Endothelial cell of umbilical vein (primary cell): ENCODE results near the gene FHOD1. TPM values are rescaled to one million over a fixed set of nuclear protein-coding genes. Genes with fewer than 3 reads are reported as not detected.

Experiments
- BruUV-seq: library from RNA; stranded (reverse); fragments of 400-500 nt; replicated peaks from 2 replicates; lab custom pipeline; 2021; lab: Mats Ljungman, UMichigan
- CTCF ChIA-PET: fragments of 300-600, 350-600 bp; sonication (Branson Sonifier 250); formaldehyde crosslinking; loops from one replicate; lab custom pipeline; 2021; ENCODE audit warnings: antibody characterized with exemption, inconsistent platforms; lab: Charles Lee
- POLR2A ChIA-PET: fragments of 300-600, 350-600 bp; sonication (Branson Sonifier 250); formaldehyde crosslinking; loops from one replicate; lab custom pipeline; 2021; ENCODE audit warnings: antibody characterized with exemption, inconsistent platforms; lab: Charles Lee
- DNase-seq: peaks from one replicate; pipeline ENCODE4 v3.0.0-alpha.2; 2011; ENCODE audit warnings: low read depth, low spot score
- FAIRE-seq: peaks from 2 replicates; lab custom pipeline; 2011; peaks lifted over from hg19 to GRCh38; lab: Jason Lieb, UNC
- H2AFZ ChIP-seq: 2 replicates; pipeline ENCODE4 v1.6.0; 2012; ENCODE audit warnings: low read depth, low read length, control low read depth, inconsistent platforms
- H3K27ac ChIP-seq: 2 replicates; pipeline ENCODE4 v1.5.1; 2011; ENCODE audit warnings: low read depth, mild to moderate bottlenecking, control low read depth, low read length, moderate library complexity; ENCODE audit not compliant: insufficient read depth
- H3K27me3 ChIP-seq, 2 experiments: 2 replicates each; pipeline versions ENCODE4 v1.6.0 to v1.6.1; 2011; ENCODE audit warnings: low read length in 2 of 2, mixed read lengths in 1 of 2; ENCODE audit not compliant: control insufficient read depth in 2 of 2, insufficient read depth in 2 of 2
- H3K36me3 ChIP-seq, 2 experiments: 2 replicates in 1 of 2; 3 replicates in 1 of 2; pipeline ENCODE4 v1.5.1; 2011; ENCODE audit warnings: low read length in 2 of 2, mild to moderate bottlenecking in 1 of 2, moderate library complexity in 1 of 2; ENCODE audit not compliant: control insufficient read depth in 2 of 2, insufficient read depth in 2 of 2; ENCODE audit errors: extremely low read depth in 1 of 2
- H3K4me1 ChIP-seq: 3 replicates; pipeline ENCODE4 v1.5.1; 2011; ENCODE audit warnings: mild to moderate bottlenecking, low read length; ENCODE audit not compliant: control insufficient read depth, insufficient read depth; ENCODE audit errors: extremely low read depth
- H3K4me2 ChIP-seq: 2 replicates; pipeline ENCODE4 v1.6.1; 2011; ENCODE audit warnings: low read length, control low read depth, mixed read lengths; ENCODE audit not compliant: insufficient read depth
- H3K4me3 ChIP-seq, 3 experiments: fragments of 200-600 bp in 1 of 3; sonication (generic), shearing (Covaris generic) in 1 of 3; replicated peaks in 1 of 3; 2 replicates each; pipeline ENCODE4 v1.5.1; 2011 to 2016; ENCODE audit warnings: control low read depth in 3 of 3, low read length in 3 of 3, mild to moderate bottlenecking in 2 of 3, inconsistent platforms in 1 of 3, low read depth in 1 of 3, moderate library complexity in 1 of 3; ENCODE audit not compliant: insufficient read depth in 1 of 3
- H3K79me2 ChIP-seq: 2 replicates; pipeline ENCODE4 v1.6.0; 2012; ENCODE audit warnings: low read length, inconsistent platforms; ENCODE audit not compliant: control insufficient read depth, insufficient read depth
- H3K9ac ChIP-seq: replicated peaks from 2 replicates; pipeline ENCODE3; 2011; ENCODE audit warnings: low read length, control low read depth; ENCODE audit not compliant: insufficient read depth; ENCODE audit errors: extremely low read depth
- H3K9me1 ChIP-seq: replicated peaks from 3 replicates; pipeline ENCODE4 v1.6.0; 2011; ENCODE audit warnings: mild to moderate bottlenecking, low read length; ENCODE audit not compliant: control insufficient read depth, insufficient read depth; ENCODE audit errors: extremely low read depth
- H3K9me3 ChIP-seq: replicated peaks from 2 replicates; pipeline ENCODE4 v1.5.1; 2012; ENCODE audit warnings: low read length, inconsistent platforms; ENCODE audit not compliant: control insufficient read depth, insufficient read depth
- H4K20me1 ChIP-seq: replicated peaks from 2 replicates; pipeline ENCODE3; 2011; ENCODE audit warnings: mild to moderate bottlenecking, low read length; ENCODE audit not compliant: control insufficient read depth, insufficient read depth; ENCODE audit errors: extremely low read depth
- EZH2 ChIP-seq: IDR thresholded peaks from 2 replicates; pipeline ENCODE4 v1.6.1; 2012; ENCODE audit warnings: borderline replicate concordance, low read depth, mild to moderate bottlenecking, moderate library complexity, low read length, inconsistent platforms; ENCODE audit not compliant: severe bottlenecking
- FOS ChIP-seq: IDR thresholded peaks from 2 replicates; pipeline ENCODE4 v1.6.1; 2011; ENCODE audit warnings: mild to moderate bottlenecking, low read length, moderate library complexity, borderline replicate concordance; ENCODE audit not compliant: insufficient read depth
- GATA2 ChIP-seq: IDR thresholded peaks from 2 replicates; pipeline ENCODE4 v1.7.0; 2011; ENCODE audit warnings: low read depth, mild to moderate bottlenecking, moderate library complexity, mixed read lengths, low read length; ENCODE audit not compliant: insufficient read length, insufficient read depth
- MYC ChIP-seq: IDR thresholded peaks from one replicate; pipeline ENCODE4 v1.6.1; 2011; ENCODE audit warnings: mild to moderate bottlenecking, low read depth, low read length
- POLR2A ChIP-seq: IDR thresholded peaks from 2 replicates; pipeline ENCODE4 v1.6.1; 2012; ENCODE audit warnings: low read depth, mild to moderate bottlenecking, control low read depth, low read length
- POLR2AphosphoS5 ChIP-seq: IDR thresholded peaks from 2 replicates; pipeline ENCODE4 v1.6.1; 2012; ENCODE audit warnings: low read depth, mild to moderate bottlenecking, control low read depth, low read length, moderate library complexity; ENCODE audit not compliant: insufficient read depth
- dilution Hi-C: fragments of 300-500 bp; cut with MboI; formaldehyde crosslinking; loops from one replicate; pipeline ENCODE4 v1.15.0; 2019; ENCODE audit warnings: low sequenced_read_pairs; ENCODE audit not compliant: extremely low pct_ligation_motif_present
- intact Hi-C: fragments of 100-400 bp; cut with micrococcal nuclease; formaldehyde crosslinking; loops from one replicate; pipeline ENCODE4 v1.10.0; 2022
- polyA plus RNA-seq, 4 experiments: library from polyadenylated mRNA; depleted of rRNA in 3 of 4; stranded (reverse) in 3 of 4; unstranded in 1 of 4; fragments of >200 nt; gene quantifications; 2 replicates each; pipeline versions ENCODE4 v1.2.1 to v1.2.3, GENCODE V29; 2011 to 2012; ENCODE audit warnings: missing spikeins in 1 of 4
- total RNA-seq: library from RNA; stranded (reverse); gene quantifications from 2 replicates; pipeline ENCODE4 v1.2.3, GENCODE V29; 2021
- TF ChIP-seq, protein P1 (sequence below), 2 donors: IDR thresholded peaks; 1 replicate in 1 of 2; 2 replicates in 1 of 2; pipeline ENCODE4 v1.5.1; 2011; ENCODE audit warnings: low read length in 2 of 2, mild to moderate bottlenecking in 2 of 2, moderate library complexity in 2 of 2, control low read depth in 1 of 2, inconsistent platforms in 1 of 2, low read depth in 1 of 2; ENCODE audit not compliant: insufficient read depth in 1 of 2; ENCODE audit errors: extremely low read depth in 1 of 2
- TF ChIP-seq, protein P2 (sequence below): IDR thresholded peaks from 2 replicates; pipeline ENCODE4 v1.6.1; 2011; ENCODE audit not compliant: insufficient read depth, insufficient read length

Gene FHOD1
- total and polyA plus RNA-seq, 2 donors (not counting 3 experiments of a cell fraction or from before 2014, with no cell fraction given): 63.6 to 124 TPM

DNA sequence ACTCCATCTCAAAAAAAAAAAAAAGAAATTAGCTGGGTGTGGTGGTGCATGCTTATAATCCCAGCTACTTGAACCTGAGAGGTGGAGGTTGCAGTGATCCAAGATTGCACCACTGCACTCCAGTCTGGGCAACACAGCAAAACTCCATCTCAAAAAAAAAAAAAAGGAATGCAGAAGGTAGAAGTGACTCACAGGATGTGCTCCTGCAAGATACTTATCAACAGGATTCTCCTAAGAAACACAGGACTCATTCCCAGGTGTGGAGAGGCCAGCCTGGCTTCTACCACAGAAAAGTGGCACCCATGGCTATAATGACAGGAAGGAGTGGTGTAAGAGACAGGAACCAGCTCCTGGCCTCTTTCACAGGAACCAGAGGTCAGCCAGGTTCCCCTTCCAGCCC lies 34.5 kb downstream of the FHOD1 start:
- Histone ChIP-seq H3K27ac (no peak overlapping the region), H3K4me3 (no peak overlapping the region), H3K4me1 (peaks cover 20% of the 10 kb centered on the region), H3K4me2 (no peak overlapping the region), H3K79me2 (no peaks in the 10 kb centered on the region), H3K9me3 (no peaks in the 10 kb centered on the region), H4K20me1 (no peaks in the 10 kb centered on the region), H2AFZ (no peak overlapping the region), H3K9ac (no peak overlapping the region), H3K27me3 (no peaks in the 10 kb centered on the region), H3K9me1 (no peaks in the 10 kb centered on the region), H3K36me3 (no peaks in the 10 kb centered on the region)
- POLR2A ChIA-PET: interaction anchor here (0.6 kb wide), 1 partner anchor 30 kb away, joined by 3 read pairs; no protein-coding TSS in a partner anchor
- dilution Hi-C loops (no loop called here), intact Hi-C loops (no loop called here)
- CTCF ChIA-PET: interaction anchor here (1.7 kb wide), 1 partner anchor 15 kb away, joined by 8 read pairs; no protein-coding TSS in a partner anchor
- FAIRE-seq: peak; percentile 77
- DNase-seq: peak; percentile 24
- TF ChIP-seq FOS (peak; percentile 31), EZH2 (no peak), GATA2 (peak; percentile 68)
- BruUV-seq: no TSS peak

DNA sequence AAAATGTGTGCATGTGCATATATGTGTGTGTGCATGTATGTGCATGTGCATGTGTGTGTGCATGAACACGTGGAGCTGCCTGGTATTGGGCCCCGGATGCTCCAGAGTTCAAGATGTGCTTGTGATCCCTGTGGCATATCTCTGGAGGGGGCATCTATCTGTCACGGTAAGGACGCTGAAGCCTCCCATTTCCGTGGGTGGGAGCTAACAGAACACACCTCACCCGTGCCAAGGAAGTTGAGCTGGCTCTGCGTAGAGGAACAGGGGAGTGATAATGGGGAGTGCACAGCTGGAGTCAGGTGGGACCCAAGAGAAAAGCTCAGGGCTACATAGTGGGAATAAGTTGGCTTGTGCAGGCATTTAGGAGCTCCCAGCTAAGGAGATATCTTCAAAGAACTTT lies 35.6 kb downstream of the FHOD1 start:
- Histone ChIP-seq H3K36me3 (no peaks in the 10 kb centered on the region), H3K4me2 (no peak overlapping the region), H3K27ac (no peak overlapping the region), H4K20me1 (no peaks in the 10 kb centered on the region), H3K27me3 (no peaks in the 10 kb centered on the region), H3K4me3 (no peak overlapping the region), H3K9me1 (no peaks in the 10 kb centered on the region), H3K4me1 (peaks cover 9% of the 10 kb centered on the region), H3K9ac (no peak overlapping the region), H3K9me3 (no peaks in the 10 kb centered on the region), H3K79me2 (no peaks in the 10 kb centered on the region), H2AFZ (no peak overlapping the region)
- CTCF ChIA-PET: interaction anchor here (1.0 to 1.7 kb wide), 3 partner anchors 14 to 37 kb away, joined by 3 to 8 read pairs (median 3); partner anchors contain the start of gene SLC9A5
- POLR2A ChIA-PET: no interaction called here
- dilution Hi-C loops (no loop called here), intact Hi-C loops (no loop called here)
- FAIRE-seq: no peak
- BruUV-seq: no TSS peak
- TF ChIP-seq, protein P1, sequence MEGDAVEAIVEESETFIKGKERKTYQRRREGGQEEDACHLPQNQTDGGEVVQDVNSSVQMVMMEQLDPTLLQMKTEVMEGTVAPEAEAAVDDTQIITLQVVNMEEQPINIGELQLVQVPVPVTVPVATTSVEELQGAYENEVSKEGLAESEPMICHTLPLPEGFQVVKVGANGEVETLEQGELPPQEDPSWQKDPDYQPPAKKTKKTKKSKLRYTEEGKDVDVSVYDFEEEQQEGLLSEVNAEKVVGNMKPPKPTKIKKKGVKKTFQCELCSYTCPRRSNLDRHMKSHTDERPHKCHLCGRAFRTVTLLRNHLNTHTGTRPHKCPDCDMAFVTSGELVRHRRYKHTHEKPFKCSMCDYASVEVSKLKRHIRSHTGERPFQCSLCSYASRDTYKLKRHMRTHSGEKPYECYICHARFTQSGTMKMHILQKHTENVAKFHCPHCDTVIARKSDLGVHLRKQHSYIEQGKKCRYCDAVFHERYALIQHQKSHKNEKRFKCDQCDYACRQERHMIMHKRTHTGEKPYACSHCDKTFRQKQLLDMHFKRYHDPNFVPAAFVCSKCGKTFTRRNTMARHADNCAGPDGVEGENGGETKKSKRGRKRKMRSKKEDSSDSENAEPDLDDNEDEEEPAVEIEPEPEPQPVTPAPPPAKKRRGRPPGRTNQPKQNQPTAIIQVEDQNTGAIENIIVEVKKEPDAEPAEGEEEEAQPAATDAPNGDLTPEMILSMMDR (IDR thresholded peaks at IDR 0.05; ENCODE audit: extremely low read depth in 1 of 2, insufficient read depth in 1 of 2, low read depth in 1 of 2, low read length in 2 of 2): no peak
- TF ChIP-seq GATA2 (no peak), POLR2A (no peak), MYC (no peak), FOS (no peak), POLR2AphosphoS5 (no peak)
- TF ChIP-seq, protein P2, sequence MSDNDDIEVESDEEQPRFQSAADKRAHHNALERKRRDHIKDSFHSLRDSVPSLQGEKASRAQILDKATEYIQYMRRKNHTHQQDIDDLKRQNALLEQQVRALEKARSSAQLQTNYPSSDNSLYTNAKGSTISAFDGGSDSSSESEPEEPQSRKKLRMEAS: no peak
- no peak for DNase-seq
